ENCODE results near the gene ARPC4. TPM values are rescaled to one million over a fixed set of nuclear protein-coding genes. Genes with fewer than 3 reads are reported as not detected.
A peak's percentile ranks its signal among the peaks of the same experiment; 100 is the strongest.

The ARPC4 gene
- total and polyA plus RNA-seq, 7 experiments from 2014 or later = 128 to 273 (median 183) TPM

DNA sequence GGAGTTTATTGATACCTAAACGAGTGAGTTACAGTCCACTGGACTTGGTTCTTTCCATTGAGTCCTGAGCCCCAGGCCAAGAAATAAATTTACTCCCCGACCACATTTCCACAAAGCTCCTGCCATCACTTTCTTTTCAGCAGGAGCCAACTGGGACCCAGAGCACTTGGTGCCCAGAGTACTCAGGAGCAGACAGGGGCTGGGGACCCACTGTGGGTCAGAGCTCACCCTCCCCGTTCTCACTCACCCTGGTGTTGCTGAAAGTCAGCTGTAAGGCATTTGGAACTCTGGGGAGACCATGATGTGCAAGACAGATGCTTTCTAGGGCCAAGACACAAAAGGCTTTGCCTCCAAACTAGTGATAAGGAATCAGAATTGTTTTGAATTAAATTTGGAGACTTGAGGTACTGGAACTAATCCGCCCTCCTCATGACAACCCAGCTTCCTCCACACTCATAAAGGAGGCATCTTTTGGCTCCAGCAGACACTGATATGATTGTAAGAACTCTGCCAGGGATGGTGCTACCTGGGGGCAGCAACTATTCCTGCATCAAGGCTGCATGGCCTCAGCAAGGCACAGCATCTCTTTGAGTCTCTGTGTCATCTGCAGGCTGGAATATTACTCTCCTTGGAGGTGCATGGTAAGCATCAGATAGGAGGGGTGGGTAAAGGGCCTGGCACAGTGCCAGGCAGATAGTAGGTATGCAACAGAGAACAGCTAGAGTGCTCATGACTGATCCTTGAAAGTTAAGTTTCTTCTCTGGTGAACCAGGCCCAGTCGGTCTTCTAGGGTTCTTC, 15.8 kb upstream of the ARPC4 start:
- no peaks in the 10 kb centered on the region for H3K9me3 ChIP-seq (ENCODE audit: control insufficient read depth in 2 of 3, low read length in 3 of 3)
- ChIA-PET POLR2A (interaction anchor here (0.9 kb wide), 1 partner anchor 15 kb away, joined by 4 read pairs; the partner anchor contains the start of genes ARPC4 and TADA3), CTCF (interaction anchor here (0.6 to 1.6 kb wide), 2 partner anchors 41 to 169 kb away, joined by 3 read pairs; no protein-coding TSS in a partner anchor)
- intact Hi-C loops (cut with micrococcal nuclease) = no loop called here
- Mint-ChIP-seq H3K27me3 (no peaks in the 10 kb centered on the region), H3K4me1 (peaks cover 39 to 57% (median 52%) of the 10 kb centered on the region in 7 donors), H3K4me3 (no peak overlapping the region), H3K27ac (peak overlapping the region in 2 of 9 donors; percentile 2 to 9), H3K9me3 (no peaks in the 10 kb centered on the region), H3K36me3 (peaks cover 1 to 24% (median 1%) of the 10 kb centered on the region in 5 donors)
- no peak for ATAC-seq
- no peak overlapping the region for H3K4me3 ChIP-seq (ENCODE audit: low read length)
- H3K36me3 ChIP-seq (ENCODE audit: control insufficient read depth in 2 of 3, insufficient read depth in 3 of 3, low read length in 3 of 3) = peaks cover 0 to 14% (median 0%) of the 10 kb centered on the region in 3 experiments
- H3K4me1 ChIP-seq (ENCODE audit: control insufficient read depth in 2 of 2, insufficient read depth in 2 of 2, low read length in 2 of 2) = peaks cover 33 to 39% of the 10 kb centered on the region in 2 donors
- DNase-seq = no peak
- H3K27ac ChIP-seq (ENCODE audit: low read depth, low read length) = no peak overlapping the region
- H3K27me3 ChIP-seq (ENCODE audit: control insufficient read depth in 2 of 2, insufficient read depth in 2 of 2, low read length in 2 of 2) = no peaks in the 10 kb centered on the region

- intact Hi-C loops (cut with micrococcal nuclease) = no loop called here
- H3K27ac Mint-ChIP-seq = peak overlapping the region in 2 of 9 donors; percentile 9 to 39
- Histone ChIP-seq H3K27ac (ENCODE audit: low read depth, low read length) (no peak overlapping the region), H3K4me1 (ENCODE audit: control insufficient read depth in 2 of 2, insufficient read depth in 2 of 2, low read length in 2 of 2) (peaks cover 33 to 39% of the 10 kb centered on the region in 2 donors), H3K9me3 (ENCODE audit: control insufficient read depth in 2 of 3, low read length in 3 of 3) (no peaks in the 10 kb centered on the region), H3K36me3 (ENCODE audit: control insufficient read depth in 2 of 3, insufficient read depth in 3 of 3, low read length in 3 of 3) (peaks cover 0 to 19% (median 0%) of the 10 kb centered on the region in 3 experiments), H3K4me3 (ENCODE audit: low read length) (no peak overlapping the region), H3K27me3 (ENCODE audit: control insufficient read depth in 2 of 2, insufficient read depth in 2 of 2, low read length in 2 of 2) (no peaks in the 10 kb centered on the region)
- no peak overlapping the region for H3K4me3 Mint-ChIP-seq
- no peak for ATAC-seq
- no peaks in the 10 kb centered on the region for H3K9me3 Mint-ChIP-seq
- no peak for DNase-seq
- H3K4me1 Mint-ChIP-seq = peaks cover 43 to 63% (median 53%) of the 10 kb centered on the region in 7 donors
- ChIA-PET POLR2A (no interaction called here), CTCF (interaction anchor here (1.6 kb wide), 1 partner anchor 169 kb away, joined by 3 read pairs; no protein-coding TSS in a partner anchor)
- H3K27me3 Mint-ChIP-seq = no peaks in the 10 kb centered on the region
- H3K36me3 Mint-ChIP-seq = peaks cover 4 to 22% (median 5%) of the 10 kb centered on the region in 5 donors
These were observed 15.2 kb upstream of the ARPC4 start for GRCh38 chr3:9777694-9778021.

- ChIA-PET POLR2A (interaction anchor here (0.6 kb wide), 2 partner anchors 316 to 367 kb away, joined by 4 read pairs; no protein-coding TSS in a partner anchor), CTCF (interaction anchor here (1.6 kb wide), 1 partner anchor 168 kb away, joined by 3 read pairs; no protein-coding TSS in a partner anchor)
- ATAC-seq = no peak
- Mint-ChIP-seq H3K4me1 (peaks cover 43 to 67% (median 57%) of the 10 kb centered on the region in 7 donors), H3K27ac (peak overlapping the region in 1 of 9 donors; percentile 90), H3K27me3 (no peaks in the 10 kb centered on the region), H3K9me3 (no peaks in the 10 kb centered on the region), H3K4me3 (peak overlapping the region in 7 of 10 donors; percentile 27 to 77 (median 70)), H3K36me3 (peaks cover 4 to 25% (median 10%) of the 10 kb centered on the region in 5 donors)
- H3K27ac ChIP-seq (ENCODE audit: low read depth, low read length) = no peak overlapping the region
- intact Hi-C loops (cut with micrococcal nuclease) = loop anchor here in 1 of 2 donors (1.0 kb wide), 1 partner anchor 9 kb away; the partner anchor contains the start of gene CAMK1
- H3K36me3 ChIP-seq (ENCODE audit: control insufficient read depth in 2 of 3, insufficient read depth in 3 of 3, low read length in 3 of 3) = peaks cover 0 to 19% (median 0%) of the 10 kb centered on the region in 3 experiments
- H3K9me3 ChIP-seq (ENCODE audit: control insufficient read depth in 2 of 3, low read length in 3 of 3) = no peaks in the 10 kb centered on the region
- H3K4me3 ChIP-seq (ENCODE audit: low read length) = no peak overlapping the region
- peak in 1 of 9 donors; percentile 60 for DNase-seq
- H3K27me3 ChIP-seq (ENCODE audit: control insufficient read depth in 2 of 2, insufficient read depth in 2 of 2, low read length in 2 of 2) = no peaks in the 10 kb centered on the region
- H3K4me1 ChIP-seq (ENCODE audit: control insufficient read depth in 2 of 2, insufficient read depth in 2 of 2, low read length in 2 of 2) = peaks cover 33 to 39% of the 10 kb centered on the region in 2 donors
These were observed 14.5 kb upstream of the ARPC4 start for GRCh38 chr3:9778143-9779074.

DNA sequence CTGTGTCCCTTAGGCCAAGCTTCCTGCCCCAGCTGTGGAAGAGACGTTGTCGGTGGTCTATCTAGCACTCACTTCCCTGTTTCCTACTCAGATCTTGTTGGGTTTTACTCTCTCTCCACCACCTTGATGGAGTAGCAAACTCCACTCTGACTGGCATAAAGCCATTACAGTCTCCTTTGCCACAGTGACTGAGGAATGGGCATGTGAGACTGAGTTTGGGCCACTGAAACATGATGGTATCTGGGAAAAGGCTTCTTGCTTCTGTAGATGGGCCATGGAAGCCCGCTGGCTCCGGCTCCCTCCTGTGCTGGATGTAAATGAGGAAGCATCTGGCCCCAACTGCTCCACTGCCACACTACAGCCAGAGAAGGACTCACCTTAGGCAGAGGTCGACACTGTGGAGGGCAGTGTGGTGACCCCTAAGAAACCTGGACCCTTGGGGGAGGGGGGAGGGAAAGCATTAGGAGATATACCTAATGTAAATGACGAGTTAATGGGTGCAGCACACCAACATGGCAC, 13.7 kb upstream of the ARPC4 start:
- H3K9me3 ChIP-seq (ENCODE audit: control insufficient read depth in 2 of 3, low read length in 3 of 3) = no peaks in the 10 kb centered on the region
- DNase-seq = no peak
- POLR2A ChIA-PET = interaction anchor here (1.6 kb wide), 1 partner anchor 12 kb away, joined by 8 read pairs; no protein-coding TSS in a partner anchor
- Mint-ChIP-seq H3K27me3 (no peaks in the 10 kb centered on the region), H3K4me3 (peak overlapping the region; percentile 4 to 81 (median 69)), H3K36me3 (peaks cover 4 to 25% (median 10%) of the 10 kb centered on the region in 5 donors), H3K27ac (peak overlapping the region in 6 of 9 donors; percentile 1 to 90 (median 76)), H3K4me1 (peaks cover 43 to 63% (median 57%) of the 10 kb centered on the region in 7 donors), H3K9me3 (no peaks in the 10 kb centered on the region)
- no peaks in the 10 kb centered on the region for H3K27me3 ChIP-seq (ENCODE audit: control insufficient read depth in 2 of 2, insufficient read depth in 2 of 2, low read length in 2 of 2)
- no peak for ATAC-seq
- intact Hi-C loops (cut with micrococcal nuclease) = loop anchor here in 1 of 2 donors (1.0 kb wide), 1 partner anchor 10 kb away; the partner anchor contains the start of gene CAMK1
- no peak overlapping the region for H3K27ac ChIP-seq (ENCODE audit: low read depth, low read length)
- H3K4me3 ChIP-seq (ENCODE audit: low read length) = no peak overlapping the region
- CTCF ChIA-PET = interaction anchor here (1.4 kb wide), 1 partner anchor 152 kb away, joined by 3 read pairs; no protein-coding TSS in a partner anchor
- peaks cover 33 to 39% of the 10 kb centered on the region in 2 donors for H3K4me1 ChIP-seq (ENCODE audit: control insufficient read depth in 2 of 2, insufficient read depth in 2 of 2, low read length in 2 of 2)
- peaks cover 0 to 26% (median 0%) of the 10 kb centered on the region in 3 experiments for H3K36me3 ChIP-seq (ENCODE audit: control insufficient read depth in 2 of 3, insufficient read depth in 3 of 3, low read length in 3 of 3)

DNA sequence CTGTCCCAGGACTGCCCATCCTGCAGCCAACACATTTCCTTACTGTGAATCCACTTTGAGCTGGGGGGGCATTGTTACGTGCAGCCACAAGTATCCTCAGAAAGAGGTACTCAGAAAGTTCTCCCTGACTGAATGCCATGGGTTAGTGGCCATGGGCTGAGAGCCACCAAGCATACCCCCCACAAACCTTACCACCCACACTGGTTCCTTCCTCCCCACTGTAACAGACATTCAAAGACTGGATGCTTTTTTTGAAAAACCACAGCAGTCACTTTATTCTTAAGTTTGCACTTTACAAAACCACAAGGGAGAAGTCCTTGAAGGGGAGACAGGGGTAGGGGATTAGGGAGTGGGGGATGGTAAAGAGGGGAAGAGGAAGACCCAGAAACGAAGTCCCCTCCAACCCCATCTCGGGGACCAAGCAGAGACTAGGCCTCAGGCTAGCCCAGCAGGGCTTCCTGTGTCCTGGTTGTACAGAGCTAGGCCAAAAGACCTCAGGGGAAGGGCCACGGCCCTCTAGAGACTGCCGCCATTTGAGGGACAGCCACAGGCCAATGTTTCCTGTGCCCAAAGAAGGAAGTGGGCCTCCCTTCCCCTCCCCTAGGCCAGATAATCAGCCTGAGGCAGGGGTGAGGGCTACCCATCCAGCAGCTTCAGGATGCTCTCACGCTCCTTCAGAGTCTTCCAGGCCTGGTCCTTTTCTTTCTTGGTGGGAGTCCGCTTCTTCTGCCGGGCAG, 13.0 kb upstream of the ARPC4 start:
- Histone ChIP-seq H3K36me3 (ENCODE audit: control insufficient read depth in 2 of 3, insufficient read depth in 3 of 3, low read length in 3 of 3) (peaks cover 0 to 28% (median 0%) of the 10 kb centered on the region in 3 experiments), H3K9me3 (ENCODE audit: control insufficient read depth in 2 of 3, low read length in 3 of 3) (no peaks in the 10 kb centered on the region), H3K4me1 (ENCODE audit: control insufficient read depth in 2 of 2, insufficient read depth in 2 of 2, low read length in 2 of 2) (peaks cover 33 to 39% of the 10 kb centered on the region in 2 donors), H3K4me3 (ENCODE audit: low read length) (peak overlapping the region; percentile 23), H3K27me3 (ENCODE audit: control insufficient read depth in 2 of 2, insufficient read depth in 2 of 2, low read length in 2 of 2) (no peaks in the 10 kb centered on the region), H3K27ac (ENCODE audit: low read depth, low read length) (peak overlapping the region; percentile 5)
- ChIA-PET POLR2A (interaction anchor here (1.2 to 1.6 kb wide), 4 partner anchors 11 to 153 kb away, joined by 3 to 8 read pairs (median 4); partner anchors contain the start of genes ARPC4 and TADA3), CTCF (interaction anchor here (1.4 to 1.6 kb wide), 2 partner anchors 14 to 151 kb away, joined by 3 read pairs; no protein-coding TSS in a partner anchor)
- no peaks in the 10 kb centered on the region for H3K9me3 Mint-ChIP-seq
- peak overlapping the region; percentile 1 to 90 (median 72) for H3K27ac Mint-ChIP-seq
- no peaks in the 10 kb centered on the region for H3K27me3 Mint-ChIP-seq
- peak; percentile 80 for ATAC-seq
- H3K36me3 Mint-ChIP-seq = peaks cover 4 to 26% (median 11%) of the 10 kb centered on the region in 5 donors
- peak in 7 of 9 donors; percentile 21 to 48 (median 38) for DNase-seq
- intact Hi-C loops (cut with micrococcal nuclease) = loop anchor here in 1 of 2 donors (1.0 kb wide), 2 partner anchors 11 to 12 kb away; partner anchors contain the start of genes CAMK1 and TADA3
- peak overlapping the region; percentile 41 to 82 (median 72) for H3K4me3 Mint-ChIP-seq
- peaks cover 43 to 63% (median 57%) of the 10 kb centered on the region in 7 donors for H3K4me1 Mint-ChIP-seq
